NCI-H1930 (cell line): Measurements from ENCODE around the gene ZNF763.
"Not testable (repeated sequence)": the region's sequence is repeated elsewhere in the genome, so short reads cannot be mapped to it uniquely, and the experiment has no call there.

ENCODE experiments used
- DNase-seq, 2 experiments: peaks; one replicate each; lab custom pipeline; 2025; lab: John Stamatoyannopoulos, UW

ZNF763 gene

DNA sequence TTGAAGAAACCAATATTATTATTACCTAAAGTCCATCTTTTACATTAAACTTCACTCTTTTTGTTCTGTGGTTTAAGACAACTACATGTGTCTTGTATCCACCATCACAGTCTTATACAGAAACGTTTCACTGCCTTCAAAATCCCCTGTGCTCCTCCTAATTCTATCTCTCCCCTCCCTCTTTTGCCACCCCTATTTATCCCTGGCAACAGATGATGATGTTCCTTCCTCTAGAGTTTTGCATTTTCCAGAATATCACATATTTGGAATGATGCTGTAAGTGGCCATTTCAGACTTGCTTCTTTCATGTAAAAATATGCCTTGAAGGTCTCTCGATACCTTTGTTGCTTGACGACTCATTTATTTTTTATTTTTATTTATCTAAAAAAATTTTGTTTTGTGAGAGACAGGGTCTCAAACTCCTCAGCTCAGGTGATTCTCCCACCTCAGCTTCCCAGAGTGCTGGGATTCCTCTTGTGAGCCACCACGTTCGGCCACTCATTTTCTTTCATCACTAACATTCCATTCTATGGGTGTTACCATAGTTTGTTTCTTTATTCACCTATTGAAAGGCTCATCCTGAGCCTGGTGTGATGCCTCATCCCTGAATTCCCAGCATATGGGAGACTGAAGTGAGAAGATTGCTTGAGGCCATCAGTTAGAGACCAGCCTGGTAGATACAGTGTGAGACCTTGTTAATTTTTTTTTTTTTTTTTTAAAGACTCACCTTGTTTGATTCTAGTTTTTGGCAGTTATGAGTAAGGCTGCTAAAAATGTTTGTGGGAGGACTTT, 8.4 kb downstream of the ZNF763 start:
- DNase-seq: no peak

DNA sequence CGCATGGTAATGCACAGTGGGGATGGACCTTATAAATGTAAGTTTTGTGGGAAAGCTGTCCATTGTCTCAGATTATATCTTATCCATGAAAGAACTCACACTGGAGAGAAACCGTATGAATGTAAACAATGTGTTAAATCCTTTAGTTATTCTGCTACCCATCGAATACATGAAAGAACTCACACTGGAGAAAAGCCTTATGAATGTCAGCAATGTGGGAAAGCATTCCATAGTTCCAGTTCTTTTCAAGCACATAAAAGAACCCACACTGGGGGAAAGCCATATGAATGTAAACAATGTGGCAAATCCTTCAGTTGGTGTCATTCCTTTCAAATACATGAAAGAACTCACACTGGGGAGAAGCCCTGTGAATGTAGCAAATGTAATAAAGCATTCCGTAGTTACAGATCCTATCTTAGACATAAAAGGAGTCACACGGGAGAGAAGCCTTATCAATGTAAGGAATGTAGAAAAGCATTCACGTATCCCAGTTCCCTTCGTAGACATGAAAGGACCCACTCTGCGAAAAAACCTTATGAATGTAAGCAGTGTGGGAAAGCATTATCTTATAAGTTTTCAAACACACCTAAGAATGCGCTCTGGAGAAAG, 13.8 kb downstream of the ZNF763 start:
- DNase-seq: no peak

DNA sequence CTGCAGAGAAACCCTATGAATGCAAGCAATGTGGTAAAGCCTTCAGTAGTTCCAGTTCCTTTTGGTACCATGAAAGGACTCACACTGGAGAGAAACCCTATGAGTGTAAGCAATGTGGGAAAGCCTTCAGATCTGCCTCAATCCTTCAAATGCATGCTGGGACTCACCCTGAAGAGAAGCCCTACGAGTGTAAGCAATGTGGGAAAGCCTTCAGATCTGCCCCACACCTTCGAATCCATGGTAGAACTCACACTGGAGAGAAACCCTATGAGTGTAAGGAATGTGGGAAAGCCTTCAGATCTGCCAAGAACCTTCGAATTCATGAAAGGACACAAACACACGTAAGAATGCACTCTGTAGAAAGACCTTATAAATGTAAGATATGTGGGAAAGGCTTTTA, 14.7 kb downstream of the ZNF763 start:
- no peak for DNase-seq

DNA sequence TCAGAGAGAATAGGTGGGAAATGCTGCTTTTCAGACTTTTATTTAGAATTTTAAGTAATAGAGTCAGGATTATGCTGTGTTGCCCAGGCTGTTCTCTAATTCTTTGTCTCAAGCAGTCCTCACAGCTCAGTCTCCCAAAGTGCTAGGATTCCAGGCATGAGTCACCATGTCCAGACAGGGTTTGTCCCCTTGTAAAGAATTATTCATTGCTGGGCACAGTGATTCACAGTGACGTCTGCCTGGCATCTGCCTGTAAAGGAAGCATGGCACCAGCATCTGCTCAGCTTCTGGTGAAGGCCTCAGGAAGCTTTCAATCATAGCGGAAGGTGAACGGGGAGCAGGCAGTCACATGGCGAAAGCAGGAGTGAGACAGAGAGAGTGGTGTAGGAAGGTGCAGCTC, 17.7 kb downstream of the ZNF763 start:
- DNase-seq: no peak

DNA sequence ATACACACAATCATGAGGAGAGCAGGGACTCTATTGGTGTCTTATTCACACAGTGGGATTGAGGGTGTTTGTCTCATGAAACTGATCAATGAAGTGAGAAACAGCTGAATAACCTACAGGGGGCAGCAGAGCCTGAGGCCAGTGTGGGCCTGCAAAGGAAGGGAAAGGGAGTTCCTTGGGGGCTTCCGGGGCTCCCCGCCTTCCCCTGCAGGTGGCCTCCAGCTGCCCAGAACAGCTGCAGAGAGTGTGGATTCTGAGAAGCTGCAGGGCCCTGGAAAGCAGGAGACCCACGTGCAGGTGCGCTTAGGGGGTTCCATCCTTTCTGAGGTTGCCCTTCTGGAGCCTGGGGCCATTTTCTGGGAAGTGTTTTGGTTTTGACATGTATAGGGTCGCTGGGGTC, 20.1 kb downstream of the ZNF763 start:
- no peak for DNase-seq

DNA sequence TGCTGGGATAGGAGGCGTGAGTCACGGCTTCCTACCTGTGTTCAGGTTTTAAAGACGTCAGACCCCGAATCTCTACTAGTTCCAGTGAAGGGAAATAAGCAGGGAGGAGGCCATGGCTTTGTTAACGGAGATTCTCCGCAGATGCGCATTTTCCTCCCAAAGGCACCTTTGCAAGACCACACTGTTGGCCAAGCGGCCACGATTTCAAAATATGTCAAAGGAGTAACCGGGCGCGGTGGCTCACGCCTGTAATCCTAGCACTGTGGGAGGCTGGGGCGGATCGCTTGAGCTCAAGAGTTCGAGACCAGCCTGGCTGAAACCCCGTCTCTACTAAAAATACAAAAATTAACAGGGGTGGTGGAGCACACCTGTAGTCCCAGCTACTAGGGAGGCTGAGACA, 21.9 kb downstream of the ZNF763 start:
- DNase-seq: no peak

DNA sequence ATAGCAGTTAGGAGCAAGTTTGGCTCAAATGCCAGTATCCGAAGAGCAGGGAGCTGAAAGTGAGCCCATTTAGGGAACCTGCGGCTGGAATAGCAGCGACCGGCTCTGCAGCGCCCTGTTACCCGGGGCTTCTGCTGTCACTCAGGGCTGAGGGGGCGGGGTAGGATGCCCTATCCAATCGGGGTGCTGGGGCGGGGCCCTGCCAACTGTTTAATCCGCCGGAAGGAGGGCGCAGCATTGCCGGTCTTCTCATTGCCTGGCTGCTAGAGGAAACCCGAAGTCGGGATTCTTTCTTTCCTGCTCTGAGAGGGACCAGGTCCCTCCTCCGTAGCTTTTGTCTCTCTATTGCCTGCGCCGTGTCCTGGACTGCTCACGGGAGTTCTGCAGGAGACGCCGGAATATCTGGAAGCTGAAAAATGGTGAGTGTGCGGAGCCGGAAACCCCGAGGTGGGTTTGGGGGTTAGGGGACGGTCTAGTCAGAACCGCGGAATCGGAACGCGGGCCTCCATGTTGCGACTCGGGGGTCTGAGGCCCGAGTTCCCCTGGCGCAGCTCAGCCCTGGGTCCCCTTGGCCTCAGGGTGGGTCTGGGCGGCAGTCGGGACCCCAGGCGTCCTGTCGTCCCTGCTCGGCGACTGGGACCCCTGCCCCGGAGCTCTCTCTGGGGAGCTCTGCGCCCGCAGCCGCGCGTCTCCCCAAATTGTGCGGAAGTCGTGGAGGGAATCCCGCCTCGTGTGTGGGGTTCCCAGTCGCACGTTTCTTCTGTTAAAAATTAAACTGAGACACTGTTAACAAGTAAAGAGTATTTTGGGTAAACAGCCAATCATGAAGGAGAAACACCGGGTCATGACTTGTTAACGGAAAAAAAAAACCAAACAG, 22.8 kb downstream of the ZNF763 start:
- DNase-seq: peak; percentile 71 to 74

DNA sequence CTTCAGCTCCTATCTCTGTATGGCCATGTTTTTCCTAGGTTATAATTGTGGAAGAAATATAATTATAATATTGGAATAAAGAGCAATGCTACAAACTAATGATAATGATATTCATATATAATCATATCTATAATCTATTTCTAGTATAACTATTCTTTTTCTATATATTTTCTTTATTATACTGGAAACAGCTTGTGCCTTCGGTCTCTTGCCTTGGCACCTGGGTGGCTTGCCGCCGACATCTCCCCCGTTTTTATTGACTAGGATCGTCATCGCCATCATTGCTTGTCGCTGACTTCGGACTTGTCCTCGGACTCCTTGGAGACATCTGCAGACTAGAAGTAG, 24.2 kb downstream of the ZNF763 start:
- no peak for DNase-seq

DNA sequence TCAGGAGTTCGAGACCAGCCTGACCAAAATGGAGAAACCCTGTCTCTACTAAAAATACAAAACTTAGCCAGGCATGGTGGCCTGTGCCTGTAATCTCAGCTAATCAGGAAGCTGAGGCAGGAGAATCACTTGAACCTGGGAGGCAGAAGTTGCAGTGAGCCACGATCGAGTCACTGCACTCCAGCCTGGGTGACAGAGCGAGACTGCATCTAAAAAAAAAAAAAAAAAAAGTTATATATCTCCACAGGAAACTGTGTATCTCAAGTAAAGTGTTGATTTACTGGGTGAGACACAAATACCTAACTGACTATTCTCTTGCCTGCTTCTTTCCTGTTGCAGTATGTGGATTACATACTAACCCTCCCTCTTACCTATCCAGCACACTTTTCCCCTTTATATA, 27.1 kb downstream of the ZNF763 start:
- DNase-seq: not testable (repeated sequence)

DNA sequence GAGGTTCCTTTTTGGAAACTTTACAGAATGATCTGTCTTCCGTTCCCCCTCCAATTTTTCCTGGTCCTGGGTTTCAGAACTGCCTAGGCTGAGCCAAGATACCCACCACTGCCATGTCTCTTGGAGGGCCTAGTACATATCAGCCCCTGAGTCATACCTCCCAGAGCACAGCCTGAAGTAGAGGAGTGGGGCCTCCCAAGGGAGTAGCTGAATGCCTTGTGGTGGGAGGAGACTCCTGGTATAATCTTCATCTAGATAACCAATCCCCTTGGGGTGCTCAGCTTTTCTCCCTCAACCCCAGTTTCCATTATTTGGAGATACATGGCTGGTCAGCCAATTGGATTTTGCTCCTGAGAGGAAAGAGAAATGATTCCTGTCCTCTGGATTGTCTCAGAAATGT, 30.3 kb downstream of the ZNF763 start:
- no peak for DNase-seq

DNA sequence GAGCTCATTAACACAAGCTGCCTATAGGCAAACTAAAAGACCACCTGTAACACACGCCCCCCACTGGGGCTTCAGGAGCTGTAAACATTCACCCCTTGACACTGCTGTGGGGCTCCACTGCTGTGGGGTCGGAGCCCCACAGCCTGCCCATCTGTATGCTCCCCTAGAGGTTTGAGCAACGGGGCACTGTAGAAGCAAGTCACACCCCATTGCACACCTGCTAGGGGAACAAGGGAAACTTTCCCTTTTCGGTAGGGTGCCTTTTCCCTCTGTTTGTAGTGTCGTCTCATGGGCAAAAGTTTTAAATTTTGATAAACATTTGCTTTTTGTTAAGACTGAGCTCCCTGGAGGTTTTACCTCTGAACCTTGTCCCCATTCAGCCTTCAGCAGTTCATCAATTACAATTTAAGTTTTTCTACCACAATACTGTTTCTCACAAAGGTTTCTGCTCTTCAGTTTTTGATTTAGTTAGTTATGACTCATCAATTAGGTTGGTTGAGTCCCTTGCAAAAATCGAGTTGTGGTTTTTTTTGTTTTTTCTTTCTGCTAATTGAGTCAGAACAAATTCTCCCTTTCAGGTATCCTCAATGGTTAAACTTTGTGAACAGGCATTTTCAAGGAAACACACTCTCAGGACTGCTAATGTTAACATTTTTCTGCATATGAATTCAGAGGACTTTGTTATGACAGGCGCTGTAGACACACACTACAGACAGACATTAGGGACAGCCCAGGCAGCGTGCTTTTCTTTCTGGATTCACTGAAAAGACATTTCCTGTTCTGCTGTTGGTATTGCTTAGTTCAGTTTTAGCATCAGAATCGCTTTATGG, 35.5 kb downstream of the ZNF763 start:
- no peak for DNase-seq

DNA sequence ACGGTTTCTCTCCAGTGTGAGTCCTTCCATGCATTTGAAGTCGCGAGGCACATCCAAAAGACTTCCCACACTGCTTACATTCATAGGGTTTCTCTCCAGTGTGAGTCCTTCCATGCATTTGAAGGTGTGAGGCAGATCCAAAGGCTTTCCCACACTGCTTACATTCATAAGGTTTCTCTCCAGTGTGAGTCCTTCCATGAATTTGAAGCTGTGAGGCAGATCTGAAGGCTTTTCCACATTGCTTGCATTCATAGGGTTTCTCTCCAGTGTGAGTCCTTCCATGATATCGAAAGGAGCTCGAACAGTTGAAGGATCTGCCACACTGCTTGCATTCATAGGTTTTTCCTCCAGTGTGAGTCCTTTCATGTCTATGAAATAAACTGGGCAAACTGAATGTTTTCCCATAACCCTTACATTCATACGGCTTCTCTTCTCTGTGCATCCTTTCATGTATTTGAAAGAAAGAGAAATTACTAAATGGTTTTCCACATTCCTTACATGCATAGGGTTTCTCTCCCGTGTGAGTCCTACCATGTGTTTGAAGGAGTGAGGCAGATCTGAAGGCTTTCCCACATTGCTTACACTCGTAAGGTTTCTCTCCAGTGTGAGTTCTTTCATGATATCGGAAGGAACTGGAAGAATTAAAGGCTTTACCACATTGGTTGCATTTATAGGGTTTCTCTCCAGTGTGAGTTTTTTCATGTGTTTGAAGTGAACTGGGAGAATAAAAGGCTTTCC, 50.3 kb downstream of the ZNF763 start:
- DNase-seq: no peak

DNA sequence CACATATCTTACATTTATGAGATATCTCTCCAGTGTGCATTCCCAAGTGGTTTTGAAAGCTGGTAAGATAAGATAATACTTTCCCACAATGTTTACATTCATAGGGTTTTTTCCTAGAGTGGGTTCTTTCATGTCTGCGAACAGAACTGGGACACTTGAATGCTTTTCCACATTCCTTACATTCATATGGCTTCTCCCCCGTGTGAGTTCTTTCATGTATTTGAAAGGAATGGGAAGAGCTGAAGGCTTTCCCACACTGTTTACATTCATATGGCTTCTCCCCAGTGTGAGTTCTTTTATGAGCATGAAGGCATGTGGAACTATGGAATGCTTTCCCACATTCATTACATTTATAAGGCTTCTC, 50.9 kb downstream of the ZNF763 start:
- DNase-seq: no peak
